Measurements from ENCODE around the gene MGLL. TPM values are rescaled to one million over a fixed set of nuclear protein-coding genes. Genes with fewer than 3 reads are reported as not detected.

The MGLL gene
- total RNA-seq, 2 experiments from 2014 or later = 0.28 to 0.38 TPM

GRCh38 chr3:127751163-127751621, 71.1 kb downstream of the MGLL start:
- H3K27ac ChIP-seq (ENCODE audit: low read depth in 1 of 2, low read length in 2 of 2) = no peak overlapping the region
- Mint-ChIP-seq H3K9me3 (no peaks in the 10 kb centered on the region), H3K36me3 (ENCODE audit: low read depth) (no peaks in the 10 kb centered on the region)

GRCh38 chr3:127750226-127751031, 71.9 kb downstream of the MGLL start:
- Histone ChIP-seq H3K27me3 (ENCODE audit: control insufficient read depth in 1 of 2, insufficient read depth in 2 of 2, low read length in 2 of 2) (no peaks in the 10 kb centered on the region), H3K36me3 (ENCODE audit: insufficient read depth, low read length) (no peaks in the 10 kb centered on the region), H3K4me1 (ENCODE audit: insufficient read depth, low read length) (peaks cover 10% of the 10 kb centered on the region), H3K9me3 (ENCODE audit: control insufficient read depth in 1 of 2, insufficient read depth in 1 of 2, low read length in 2 of 2) (no peaks in the 10 kb centered on the region), H3K4me3 (ENCODE audit: low read length) (no peak overlapping the region), H3K27ac (ENCODE audit: low read depth in 1 of 2, low read length in 2 of 2) (no peak overlapping the region)
- peaks cover 10% of the 10 kb centered on the region for H3K27me3 Mint-ChIP-seq
- no peaks in the 10 kb centered on the region for H3K9me3 Mint-ChIP-seq
- no peak overlapping the region for H3K27ac Mint-ChIP-seq
- intact Hi-C loops (cut with DNase I, micrococcal nuclease) = no loop called here
- ChIA-PET CTCF (no interaction called here), POLR2A (no interaction called here)
- ATAC-seq (ENCODE audit: poor library complexity) (no peak), DNase-seq (peak in 2 of 14 experiments; percentile 54 to 70)
- no peak for TF ChIP-seq CTCF (IDR thresholded peaks at IDR 0.05)
- H3K4me3 Mint-ChIP-seq = no peak overlapping the region
- H3K4me1 Mint-ChIP-seq (ENCODE audit: low read depth) = peaks cover 11% of the 10 kb centered on the region
- no peaks in the 10 kb centered on the region for H3K36me3 Mint-ChIP-seq (ENCODE audit: low read depth)

More at GRCh38 chr3:127751163-127751621, 71.1 kb downstream of the MGLL start:
- Mint-ChIP-seq H3K27ac (no peak overlapping the region), H3K27me3 (peaks cover 10% of the 10 kb centered on the region), H3K4me3 (no peak overlapping the region), H3K4me1 (ENCODE audit: low read depth) (peaks cover 11% of the 10 kb centered on the region)
- no peaks in the 10 kb centered on the region for H3K27me3 ChIP-seq (ENCODE audit: control insufficient read depth in 1 of 2, insufficient read depth in 2 of 2, low read length in 2 of 2)
- DNase-seq = no peak
- no peak overlapping the region for H3K4me3 ChIP-seq (ENCODE audit: low read length)
- H3K4me1 ChIP-seq (ENCODE audit: insufficient read depth, low read length) = peaks cover 10% of the 10 kb centered on the region
- no peaks in the 10 kb centered on the region for H3K36me3 ChIP-seq (ENCODE audit: insufficient read depth, low read length)
- ChIA-PET POLR2A (no interaction called here), CTCF (no interaction called here)
- ATAC-seq (ENCODE audit: poor library complexity) = no peak
- TF ChIP-seq CTCF (IDR thresholded peaks at IDR 0.05) = no peak
- H3K9me3 ChIP-seq (ENCODE audit: control insufficient read depth in 1 of 2, insufficient read depth in 1 of 2, low read length in 2 of 2) = no peaks in the 10 kb centered on the region
- intact Hi-C loops (cut with DNase I, micrococcal nuclease) = no loop called here

GRCh38 chr3:127749787-127750225, 72.5 kb downstream of the MGLL start:
- no peak for DNase-seq
- Mint-ChIP-seq H3K27ac (no peak overlapping the region), H3K4me1 (ENCODE audit: low read depth) (peaks cover 6% of the 10 kb centered on the region), H3K36me3 (ENCODE audit: low read depth) (no peaks in the 10 kb centered on the region), H3K27me3 (peaks cover 10% of the 10 kb centered on the region), H3K4me3 (no peak overlapping the region), H3K9me3 (no peaks in the 10 kb centered on the region)
- intact Hi-C loops (cut with DNase I, micrococcal nuclease) = no loop called here
- no peak for ATAC-seq (ENCODE audit: poor library complexity)
- H3K27me3 ChIP-seq (ENCODE audit: control insufficient read depth in 1 of 2, insufficient read depth in 2 of 2, low read length in 2 of 2) = no peaks in the 10 kb centered on the region
- TF ChIP-seq CTCF (IDR thresholded peaks at IDR 0.05) = no peak
- no peaks in the 10 kb centered on the region for H3K36me3 ChIP-seq (ENCODE audit: insufficient read depth, low read length)
- H3K9me3 ChIP-seq (ENCODE audit: control insufficient read depth in 1 of 2, insufficient read depth in 1 of 2, low read length in 2 of 2) = no peaks in the 10 kb centered on the region
- ChIA-PET POLR2A (no interaction called here), CTCF (no interaction called here)
- peaks cover 8% of the 10 kb centered on the region for H3K4me1 ChIP-seq (ENCODE audit: insufficient read depth, low read length)
- no peak overlapping the region for H3K27ac ChIP-seq (ENCODE audit: low read depth in 1 of 2, low read length in 2 of 2)
- H3K4me3 ChIP-seq (ENCODE audit: low read length) = no peak overlapping the region

Measured in CD4-positive, alpha-beta T cell (primary cell).